ENCODE results near the gene LGALS3. TPM values are rescaled to one million over a fixed set of nuclear protein-coding genes. Genes with fewer than 3 reads are reported as not detected.

LGALS3 gene
- total RNA-seq, 1 donor from 2014 or later: 202 TPM

GRCh38 chr14:55131370-55132137 is 2.5 kb downstream of the LGALS3 start:
- peak; percentile 52 for DNase-seq

DNA sequence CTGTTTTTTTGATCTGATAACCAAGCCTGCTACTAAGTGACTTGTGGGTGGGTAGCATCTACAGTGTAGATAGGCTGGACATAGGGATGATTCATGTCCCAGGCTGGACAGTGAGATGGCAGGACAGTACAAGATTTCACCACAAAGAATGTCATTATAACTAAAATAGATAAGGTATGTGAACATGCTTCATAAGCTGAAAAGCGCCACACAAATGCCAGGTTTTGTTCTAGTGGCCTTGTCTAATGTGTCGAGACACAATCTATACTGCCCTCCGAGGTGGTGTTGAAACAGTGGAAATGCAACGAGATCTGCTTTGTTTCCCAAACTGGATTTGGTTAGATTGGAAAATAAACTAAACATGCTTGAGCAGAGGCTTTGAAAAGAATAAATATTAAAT is 4.4 kb downstream of the LGALS3 start:
- DNase-seq: peak; percentile 60

GRCh38 chr14:55136241-55136640 is 7.2 kb downstream of the LGALS3 start:
- peak; percentile 26 for DNase-seq

DNA sequence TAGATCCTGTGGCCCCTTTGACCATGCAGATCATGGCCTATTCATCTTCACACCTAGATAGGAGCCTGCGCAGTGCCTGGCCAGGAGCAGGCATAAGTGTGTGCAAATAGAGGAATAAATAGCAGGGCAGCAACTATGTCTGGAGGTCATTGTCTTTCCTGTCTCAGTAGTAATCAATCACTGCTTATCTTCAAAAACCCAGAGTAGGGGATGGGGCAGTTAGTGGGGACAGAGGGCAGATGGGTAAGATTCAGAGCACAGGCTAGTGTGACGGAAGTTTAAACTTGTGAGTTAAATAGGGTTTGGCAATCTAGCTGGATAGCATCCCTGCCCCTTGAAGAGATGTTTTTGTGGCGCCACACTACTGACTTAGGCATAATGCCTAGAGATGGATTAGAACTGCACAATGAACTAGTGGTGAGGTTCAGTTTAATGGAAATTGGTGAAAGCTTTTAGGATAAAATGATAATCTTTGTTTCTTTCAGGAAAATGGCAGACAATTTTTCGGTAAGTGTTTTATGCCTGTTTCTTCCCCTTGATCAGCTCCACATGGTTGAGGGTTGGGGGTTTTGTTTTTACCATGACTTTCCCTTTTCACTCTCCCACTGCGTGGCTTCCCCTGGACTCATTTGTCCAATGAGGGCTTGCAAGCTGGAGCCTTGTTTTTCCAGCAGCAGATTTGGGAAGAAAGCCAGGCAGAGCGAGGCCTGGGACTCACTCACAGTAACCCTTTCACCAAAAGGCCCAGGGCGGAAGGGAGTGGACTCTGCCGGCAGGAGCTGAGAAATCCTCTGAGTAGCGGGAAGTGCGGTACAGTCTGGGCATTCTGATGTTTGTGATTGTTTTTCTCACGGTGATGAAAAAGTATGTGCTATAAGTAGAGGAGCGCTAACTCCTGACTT is 8.1 kb downstream of the LGALS3 start:
- peak; percentile 87 for DNase-seq

DNA sequence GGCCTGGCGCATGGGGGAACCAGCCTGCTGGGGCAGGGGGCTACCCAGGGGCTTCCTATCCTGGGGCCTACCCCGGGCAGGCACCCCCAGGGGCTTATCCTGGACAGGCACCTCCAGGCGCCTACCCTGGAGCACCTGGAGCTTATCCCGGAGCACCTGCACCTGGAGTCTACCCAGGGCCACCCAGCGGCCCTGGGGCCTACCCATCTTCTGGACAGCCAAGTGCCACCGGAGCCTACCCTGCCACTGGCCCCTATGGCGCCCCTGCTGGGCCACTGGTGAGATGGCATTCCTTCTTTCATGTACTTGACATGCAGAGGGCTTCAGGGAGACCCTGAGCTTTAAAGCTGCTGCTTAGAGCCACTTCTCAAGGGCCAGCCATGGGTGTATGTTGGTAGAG is 9.0 kb downstream of the LGALS3 start:
- peak; percentile 19 for DNase-seq

DNA sequence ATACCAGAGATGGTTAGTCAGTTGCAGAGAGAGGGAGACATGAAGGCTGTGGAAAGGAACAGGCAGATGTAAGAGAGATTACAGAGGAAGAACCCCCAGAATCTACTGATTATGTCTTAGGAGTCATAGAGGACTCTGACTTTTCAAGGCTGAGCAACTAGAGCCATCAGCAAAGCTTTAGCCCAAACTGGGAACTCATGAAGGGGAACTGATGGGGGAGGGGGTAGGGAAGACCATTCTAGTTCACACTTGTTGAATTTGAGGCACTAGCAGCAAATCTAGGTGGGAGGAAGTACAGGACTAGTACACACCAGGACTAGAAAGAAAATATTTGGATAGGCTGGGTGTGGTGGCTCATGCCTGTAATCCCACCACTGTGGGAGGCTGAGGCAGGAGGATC is 10.1 kb downstream of the LGALS3 start:
- no peak for DNase-seq

DNA sequence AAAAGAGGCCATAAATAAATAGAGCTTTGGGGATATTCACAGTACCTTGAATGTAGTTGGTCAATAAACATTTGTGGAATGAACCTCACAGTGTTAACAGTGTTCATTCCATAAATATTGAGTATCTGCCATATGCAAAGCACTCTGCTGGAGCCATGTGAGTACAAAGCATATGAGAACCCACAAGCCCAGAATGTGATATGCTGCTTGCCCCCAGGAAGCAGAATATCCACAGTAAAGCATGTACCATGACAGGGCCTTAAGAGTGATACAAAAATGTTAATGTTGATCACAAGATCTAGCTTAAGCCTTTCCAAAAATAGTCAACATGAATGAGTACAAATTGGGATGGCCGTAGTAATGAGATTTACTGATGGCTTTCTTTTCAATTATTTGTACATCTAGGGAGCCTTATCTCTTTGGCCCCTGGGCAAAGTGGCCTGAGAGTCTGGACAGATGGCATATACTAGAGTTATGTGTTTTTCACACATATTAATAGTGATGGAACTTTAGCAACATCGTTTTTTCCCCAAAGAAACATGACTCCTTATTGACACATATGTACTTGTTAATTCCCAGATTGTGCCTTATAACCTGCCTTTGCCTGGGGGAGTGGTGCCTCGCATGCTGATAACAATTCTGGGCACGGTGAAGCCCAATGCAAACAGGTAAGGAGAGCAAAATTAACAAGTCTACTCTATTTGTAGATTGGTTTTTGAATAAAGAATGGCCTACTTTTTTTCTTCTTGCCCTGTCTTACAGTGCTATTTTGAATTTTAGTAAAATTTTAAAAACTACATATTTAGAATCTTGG is 10.9 kb downstream of the LGALS3 start:
- no peak for DNase-seq

GRCh38 chr14:55141825-55142224 is 12.8 kb downstream of the LGALS3 start:
- no peak for DNase-seq

- DNase-seq: no peak
Observed at GRCh38 chr14:55142466-55142865, 13.4 kb downstream of the LGALS3 start.

DNA sequence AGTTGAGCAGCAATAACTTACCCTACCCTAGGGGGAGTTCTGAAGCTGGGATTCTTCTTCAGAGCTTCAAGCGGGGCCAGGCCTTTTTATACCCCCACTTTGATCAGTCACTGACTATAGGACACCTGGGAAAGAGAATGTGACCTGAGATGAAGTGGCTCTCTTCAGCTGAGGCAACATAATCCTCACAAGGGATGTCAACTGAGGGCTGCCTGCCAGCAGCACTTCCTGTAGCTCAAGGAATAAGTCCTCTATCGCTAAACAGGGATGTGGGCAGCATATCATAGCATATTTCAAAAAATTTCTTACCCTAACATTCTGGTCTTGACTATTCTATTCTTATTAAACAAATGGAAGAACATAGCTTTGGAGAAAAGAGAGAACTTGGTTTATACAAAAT is 17.4 kb downstream of the LGALS3 start:
- peak; percentile 30 for DNase-seq

GRCh38 chr14:55151601-55152000 is 22.5 kb downstream of the LGALS3 start:
- no peak for DNase-seq

- no peak for DNase-seq
Observed at GRCh38 chr14:55152052-55152753, 23.2 kb downstream of the LGALS3 start.

GRCh38 chr14:55153951-55154350 is 24.9 kb downstream of the LGALS3 start:
- no peak for DNase-seq

GRCh38 chr14:55157080-55157479 is 28.0 kb downstream of the LGALS3 start:
- DNase-seq: no peak

GRCh38 chr14:55158412-55158811 is 29.4 kb downstream of the LGALS3 start:
- DNase-seq: no peak

GRCh38 chr14:55160989-55161388 is 31.9 kb downstream of the LGALS3 start:
- peak; percentile 57 for DNase-seq

GRCh38 chr14:55170526-55170925 is 41.5 kb downstream of the LGALS3 start:
- no peak for DNase-seq

DNA sequence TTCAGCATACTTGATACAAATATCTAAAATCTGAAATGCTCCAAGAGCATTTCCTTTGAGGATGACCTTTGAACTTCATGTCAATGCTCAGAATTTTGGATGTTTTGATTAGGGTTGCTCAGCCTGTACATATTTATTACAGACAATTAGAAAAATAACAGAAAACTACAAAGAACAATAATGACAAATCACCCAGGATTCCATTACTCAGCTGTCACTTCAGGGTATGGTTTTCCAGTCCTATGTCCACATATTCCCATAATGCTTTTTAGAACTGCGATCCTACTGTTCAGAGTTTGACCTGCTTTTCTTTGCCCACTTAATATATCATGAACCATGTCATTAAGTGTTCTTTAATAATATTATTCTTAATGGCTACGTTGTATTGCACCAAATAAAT is 51.0 kb downstream of the LGALS3 start:
- DNase-seq: peak; percentile 23

DNA sequence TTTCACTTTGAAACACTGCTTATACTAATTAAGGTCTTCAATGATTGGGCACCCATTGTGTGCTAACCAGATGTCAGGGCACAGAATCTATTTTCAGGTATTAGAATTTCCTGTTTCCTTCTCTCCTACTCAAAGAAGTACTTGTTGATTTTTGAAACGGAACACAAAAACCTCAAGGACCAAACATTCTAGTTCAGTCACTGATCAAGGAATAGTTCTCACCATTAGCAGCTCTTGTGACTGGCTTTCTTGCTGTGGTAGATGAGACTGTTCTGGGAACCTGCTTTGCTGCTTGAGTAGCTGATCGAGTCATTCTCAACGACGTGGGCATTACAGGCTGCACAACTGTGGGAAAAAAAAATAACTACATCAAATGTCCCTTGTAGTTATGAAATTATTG is 51.4 kb downstream of the LGALS3 start:
- DNase-seq: peak; percentile 49

DNA sequence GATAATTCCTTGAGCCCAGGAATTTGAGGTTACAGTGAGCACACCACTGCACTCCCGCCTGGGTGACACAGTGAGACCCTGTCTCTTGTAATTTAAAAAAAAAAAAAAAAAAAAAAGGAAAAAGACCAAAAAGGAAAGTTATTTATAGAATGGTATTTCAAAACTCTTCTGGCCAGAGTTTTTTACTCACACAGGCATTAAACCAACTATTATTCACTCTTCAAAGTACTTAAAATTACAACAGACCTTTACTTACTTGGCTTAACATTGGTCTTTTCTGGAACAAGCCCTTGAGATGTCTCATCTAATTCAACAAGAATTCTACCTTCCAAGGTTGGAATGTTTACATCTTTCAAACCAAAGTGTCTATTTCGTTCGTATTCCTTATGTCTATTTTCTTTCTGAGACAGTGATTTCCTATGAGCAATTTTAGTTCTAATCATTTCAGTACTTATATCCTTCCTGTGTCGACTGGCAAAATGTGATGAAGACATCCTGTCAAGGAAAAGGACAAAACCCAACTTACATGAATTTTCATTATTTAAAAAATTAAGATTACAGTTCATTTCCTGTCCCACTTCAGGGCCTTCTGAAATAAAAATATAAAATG is 59.7 kb downstream of the LGALS3 start:
- DNase-seq: peak; percentile 49

- DNase-seq: peak; percentile 33
Observed at GRCh38 chr14:55190906-55191202, 61.8 kb downstream of the LGALS3 start.
